GM19043 (cell line): ENCODE results near the gene CCT5.
"Not testable (repeated sequence)": the region's sequence is repeated elsewhere in the genome, so short reads cannot be mapped to it uniquely, and the experiment has no call there.

ENCODE experiments used
- ATAC-seq: cut with Tn5 transposase; IDR thresholded peaks from one replicate; pipeline ENCODE4 v1.9.1; 2021; ENCODE audit warnings: low read depth; ENCODE audit not compliant: unreplicated experiment

Gene CCT5

DNA sequence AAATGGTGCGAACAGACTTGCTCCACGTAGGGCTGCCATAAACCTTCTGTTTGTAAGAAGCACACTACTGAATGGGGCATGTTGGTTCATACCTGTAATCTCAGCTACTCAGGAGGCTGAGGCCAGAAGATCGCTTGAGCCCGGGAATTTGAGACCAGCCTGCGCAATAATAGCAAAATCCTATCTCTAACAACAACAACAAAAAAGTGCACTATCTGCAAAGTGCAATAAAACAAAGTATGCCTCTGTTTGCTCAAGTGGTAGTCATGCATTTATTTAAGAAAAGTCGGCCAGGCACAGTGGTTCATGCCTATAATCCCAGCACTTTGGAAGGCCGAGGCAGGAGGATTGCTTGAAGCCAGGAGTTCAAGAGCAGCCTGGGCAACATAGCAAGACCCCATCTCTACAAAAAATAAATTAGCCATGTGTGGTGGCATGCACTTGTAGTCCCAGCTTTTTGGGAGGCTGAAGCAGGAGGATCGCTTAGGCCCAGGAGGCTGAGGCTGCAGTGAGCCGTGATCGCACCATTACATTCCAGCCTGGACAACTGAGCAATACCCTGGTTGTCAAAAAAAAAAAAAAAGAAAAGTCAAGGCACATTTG, 5.6 kb upstream of the CCT5 start:
- no peak for ATAC-seq

DNA sequence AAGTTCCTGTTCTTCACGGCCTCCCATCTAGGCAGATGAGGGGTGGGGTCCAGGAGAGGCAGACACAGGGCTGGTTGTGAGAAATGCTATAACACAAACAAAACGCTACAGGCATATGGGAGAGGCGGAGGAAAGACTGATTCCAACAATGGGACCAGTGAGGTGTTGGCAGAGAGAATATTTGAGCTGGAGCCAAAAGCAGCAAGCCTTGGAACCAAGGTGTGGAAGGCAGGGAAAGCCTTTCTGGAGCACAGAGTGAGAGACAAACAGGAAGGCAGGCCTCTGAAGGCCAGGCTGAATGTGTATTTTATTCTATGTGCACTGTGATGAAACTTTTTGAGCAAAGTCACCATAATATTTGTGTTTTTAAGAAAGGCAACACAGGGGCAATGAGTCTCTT, 3.3 kb upstream of the CCT5 start:
- no peak for ATAC-seq

DNA sequence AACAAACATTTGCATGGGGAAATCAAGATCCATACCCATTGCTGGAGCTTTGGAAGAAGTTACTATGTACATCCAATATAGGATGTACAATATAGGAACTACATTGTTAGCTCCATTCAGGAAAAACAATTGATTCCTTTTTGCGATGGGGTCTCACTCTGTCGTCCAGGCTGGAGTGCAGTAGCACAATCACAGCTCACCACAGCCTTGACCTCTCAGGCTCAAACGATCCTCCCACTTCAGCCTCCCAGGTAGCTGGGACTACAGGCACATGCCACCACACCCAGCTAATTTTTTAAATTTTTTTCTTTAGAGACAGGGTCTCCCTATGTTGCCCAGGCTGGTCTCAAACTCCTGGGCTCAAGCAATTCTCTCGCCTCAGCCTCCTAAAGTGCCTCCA, 2.9 kb upstream of the CCT5 start:
- not testable (repeated sequence) for ATAC-seq

DNA sequence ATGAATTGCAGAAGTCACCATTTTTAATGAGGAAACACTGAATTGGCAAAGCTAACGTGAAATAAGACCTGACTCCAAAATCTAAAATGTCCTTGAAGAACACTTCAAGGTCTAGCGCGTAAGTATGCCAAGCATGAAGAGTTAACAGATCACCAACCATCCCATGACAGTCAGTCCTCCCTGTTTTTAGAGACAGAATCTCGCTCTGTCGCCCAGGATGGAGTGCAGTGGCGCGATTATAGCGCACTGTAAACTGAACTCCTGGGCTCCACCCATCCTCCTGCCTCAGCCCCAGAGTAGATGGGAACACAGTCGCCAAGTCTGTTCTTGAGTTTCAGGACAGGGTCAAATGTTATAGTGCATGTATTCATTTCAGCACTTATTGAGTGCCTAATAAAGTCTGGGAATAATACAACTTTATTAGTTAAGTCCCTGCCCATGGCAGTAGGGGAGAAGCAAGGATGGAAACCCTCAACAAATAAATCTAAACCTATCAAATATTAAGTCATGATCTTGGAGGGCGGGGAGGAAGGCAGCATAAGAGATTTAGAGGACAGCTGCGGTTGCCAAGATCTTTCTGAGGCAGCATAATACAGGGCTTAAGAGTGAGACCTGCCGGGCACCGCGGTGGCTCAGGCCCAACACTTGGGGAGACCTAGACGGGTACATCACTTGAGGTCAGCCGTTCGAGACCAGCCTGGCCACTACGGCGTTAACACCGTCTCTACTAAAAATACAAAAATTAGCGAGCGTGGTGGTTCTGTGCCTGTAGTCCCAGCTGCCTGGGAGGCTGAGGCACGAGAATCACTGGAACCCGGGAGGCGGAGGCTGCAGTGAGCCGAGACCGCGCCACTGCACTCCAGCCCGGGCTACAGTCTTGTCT, 1.5 kb upstream of the CCT5 start:
- ATAC-seq: peak; percentile 2

DNA sequence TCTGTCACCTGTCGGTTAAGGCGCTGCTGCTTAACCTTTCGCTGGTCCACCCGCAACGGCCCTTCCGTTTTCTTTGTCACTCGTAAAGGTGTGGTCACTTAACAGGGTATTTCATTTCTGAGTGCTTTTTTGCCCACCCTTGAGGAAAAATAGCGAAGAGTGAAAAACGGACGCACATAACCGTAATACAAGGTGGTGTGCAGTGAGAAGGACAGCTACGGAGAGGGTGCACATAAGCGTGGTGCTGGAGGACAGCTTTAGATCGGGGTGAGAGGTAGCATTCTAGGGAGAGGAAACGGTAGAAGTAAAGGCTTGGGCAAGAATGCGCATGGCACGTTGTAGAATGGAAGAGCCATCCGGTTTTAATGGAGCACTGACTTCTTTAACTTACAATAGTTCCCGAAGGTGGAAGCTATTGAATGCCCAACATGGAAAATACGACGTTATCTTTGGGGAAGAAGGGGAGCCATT, 761 bp downstream of the CCT5 start:
- no peak for ATAC-seq

DNA sequence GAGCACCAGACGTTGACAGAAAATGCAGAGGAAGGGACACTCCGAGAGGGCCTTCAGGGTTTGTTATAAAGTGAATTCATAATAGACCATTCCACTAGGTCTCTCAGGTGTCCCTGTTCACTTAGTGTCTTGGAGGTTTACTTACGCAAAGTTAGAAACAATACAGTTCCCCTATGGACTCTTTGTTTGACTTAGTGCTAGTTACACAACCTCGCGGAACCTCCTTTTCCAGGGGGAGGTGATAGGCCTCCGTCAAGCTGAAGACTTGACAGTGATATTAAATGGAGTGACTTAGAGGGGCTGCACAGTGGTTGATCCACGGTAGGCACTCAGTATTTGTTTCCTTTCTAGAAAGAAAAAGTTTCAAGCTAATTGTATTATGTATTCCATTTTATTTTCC, 1.3 kb downstream of the CCT5 start:
- ATAC-seq: no peak

DNA sequence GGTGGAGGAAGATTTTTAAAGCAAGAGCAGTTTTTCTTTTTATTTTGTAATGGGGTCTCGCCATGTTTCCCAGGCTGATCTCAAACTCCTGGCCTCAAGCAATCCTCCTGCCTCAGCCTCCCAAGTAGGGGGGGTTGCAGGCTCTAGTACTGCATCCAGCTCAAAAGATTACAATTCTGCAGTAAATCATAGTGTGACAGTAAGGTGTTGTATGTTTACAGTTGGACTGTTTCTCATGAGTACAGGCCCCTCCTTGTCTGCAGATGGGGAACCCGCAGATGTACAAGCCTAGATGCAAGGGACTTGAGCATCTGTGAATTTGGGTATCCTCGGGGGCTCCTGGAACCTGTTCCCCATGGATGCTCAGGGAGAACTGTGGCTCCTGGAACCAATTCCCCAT, 3.3 kb downstream of the CCT5 start:
- ATAC-seq: no peak

DNA sequence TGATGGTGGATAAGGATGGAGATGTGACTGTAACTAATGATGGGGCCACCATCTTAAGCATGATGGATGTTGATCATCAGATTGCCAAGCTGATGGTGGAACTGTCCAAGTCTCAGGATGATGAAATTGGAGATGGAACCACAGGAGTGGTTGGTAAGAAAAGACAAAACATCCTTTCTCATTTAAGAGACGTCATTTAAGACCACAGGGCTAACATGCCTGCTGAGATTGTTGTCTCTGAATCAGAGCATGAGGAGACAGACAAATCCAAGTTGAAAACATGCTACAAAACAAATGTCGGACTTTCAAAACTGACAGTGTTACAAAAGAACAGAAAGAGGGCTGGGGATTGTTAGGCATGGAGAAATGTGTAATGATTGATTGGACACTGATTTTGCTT, 4.6 kb downstream of the CCT5 start:
- ATAC-seq: no peak

DNA sequence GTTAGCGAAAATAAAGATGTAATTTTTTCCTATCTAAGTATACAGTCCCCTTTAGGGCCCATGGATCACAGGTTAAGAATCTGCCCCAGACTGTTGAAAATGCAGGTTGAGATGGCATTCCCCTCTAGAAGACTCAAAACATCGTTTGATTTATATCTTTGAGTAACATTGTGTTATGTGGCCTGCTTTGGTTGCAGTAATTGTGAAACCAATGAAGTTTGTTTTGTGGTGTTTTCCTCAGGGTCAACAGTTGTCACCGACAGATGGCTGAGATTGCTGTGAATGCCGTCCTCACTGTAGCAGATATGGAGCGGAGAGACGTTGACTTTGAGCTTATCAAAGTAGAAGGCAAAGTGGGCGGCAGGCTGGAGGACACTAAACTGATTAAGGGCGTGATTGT, 7.8 kb downstream of the CCT5 start:
- no peak for ATAC-seq

DNA sequence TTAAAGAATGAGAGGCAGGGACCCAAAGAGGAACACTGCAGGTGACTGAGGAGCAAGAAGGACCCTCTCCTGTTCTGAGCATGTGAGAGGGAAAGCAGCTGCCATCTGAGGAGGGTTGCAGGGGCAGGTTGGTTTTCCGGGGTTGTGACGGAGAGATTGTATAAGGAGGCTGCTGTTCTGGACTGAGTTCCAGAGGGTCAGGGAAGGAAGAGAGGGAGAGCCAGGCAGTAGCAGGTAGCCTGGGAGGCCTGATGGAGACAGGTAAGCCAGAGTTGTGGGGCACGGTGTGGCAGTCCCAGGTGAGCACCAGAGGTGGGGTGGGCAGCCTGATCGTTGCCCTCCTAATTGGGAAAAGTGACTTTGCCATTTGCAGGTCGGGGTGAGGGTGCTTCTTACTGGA, 9.8 kb downstream of the CCT5 start:
- no peak for ATAC-seq

DNA sequence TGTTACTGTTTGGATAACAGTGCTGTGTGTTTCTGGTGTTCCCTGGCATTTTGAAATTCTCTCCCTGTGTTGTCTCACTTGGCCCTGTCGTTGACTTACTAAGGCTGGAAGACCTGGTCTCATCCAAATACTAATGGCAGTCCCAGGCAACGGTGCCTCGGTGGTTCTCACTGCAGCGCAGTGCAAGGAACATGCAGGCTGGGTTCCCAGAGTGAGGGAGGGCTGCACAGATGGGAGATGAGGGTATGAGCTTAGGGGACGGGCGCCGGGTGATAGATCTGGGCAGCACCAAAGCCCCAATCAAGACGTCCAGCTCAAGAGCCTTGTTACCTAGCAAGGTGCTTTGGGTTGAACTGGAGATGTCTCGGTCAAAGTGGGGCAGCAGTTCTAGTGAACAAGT, 11.0 kb downstream of the CCT5 start:
- ATAC-seq: no peak

DNA sequence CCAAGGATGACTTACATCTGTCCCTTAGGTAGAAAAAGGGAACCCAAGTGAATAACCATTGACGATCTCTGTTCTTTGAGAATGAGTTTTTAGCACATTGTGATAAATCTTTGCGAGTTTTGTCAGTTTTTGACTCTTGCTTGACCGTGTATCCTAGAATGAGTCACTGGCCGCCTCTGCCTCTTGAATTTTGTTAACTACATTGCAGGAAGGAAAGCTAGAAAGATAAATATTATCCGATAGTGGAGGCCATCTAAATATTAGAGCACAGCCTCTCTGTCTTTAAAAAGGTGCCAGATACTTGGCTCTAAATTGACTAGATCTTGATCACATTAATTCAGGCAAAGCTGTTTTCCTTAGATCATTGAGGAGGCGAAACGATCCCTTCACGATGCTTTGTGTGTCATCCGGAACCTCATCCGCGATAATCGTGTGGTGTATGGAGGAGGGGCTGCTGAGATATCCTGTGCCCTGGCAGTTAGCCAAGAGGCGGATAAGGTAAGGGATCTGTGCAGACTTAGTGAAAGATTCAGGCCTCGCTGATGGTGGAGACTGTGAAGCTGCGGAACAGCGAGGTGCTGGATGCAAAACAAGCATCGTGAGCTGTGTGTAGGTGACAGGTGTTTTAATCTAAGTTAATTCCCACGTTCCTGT, 12.2 kb downstream of the CCT5 start:
- ATAC-seq: no peak

DNA sequence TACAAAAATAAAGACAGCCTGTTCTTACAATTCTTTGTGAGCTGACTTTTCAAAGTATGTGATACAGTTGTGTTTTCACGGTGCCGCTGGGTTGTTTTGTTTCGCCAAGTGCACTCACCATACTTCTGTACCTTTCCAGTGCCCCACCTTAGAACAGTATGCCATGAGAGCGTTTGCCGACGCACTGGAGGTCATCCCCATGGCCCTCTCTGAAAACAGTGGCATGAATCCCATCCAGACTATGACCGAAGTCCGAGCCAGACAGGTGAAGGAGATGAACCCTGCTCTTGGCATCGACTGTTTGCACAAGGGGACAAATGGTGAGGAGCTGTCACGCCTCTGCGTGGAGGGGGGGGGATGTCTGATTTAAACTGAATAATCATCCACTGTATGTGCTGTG, 12.9 kb downstream of the CCT5 start:
- no peak for ATAC-seq

DNA sequence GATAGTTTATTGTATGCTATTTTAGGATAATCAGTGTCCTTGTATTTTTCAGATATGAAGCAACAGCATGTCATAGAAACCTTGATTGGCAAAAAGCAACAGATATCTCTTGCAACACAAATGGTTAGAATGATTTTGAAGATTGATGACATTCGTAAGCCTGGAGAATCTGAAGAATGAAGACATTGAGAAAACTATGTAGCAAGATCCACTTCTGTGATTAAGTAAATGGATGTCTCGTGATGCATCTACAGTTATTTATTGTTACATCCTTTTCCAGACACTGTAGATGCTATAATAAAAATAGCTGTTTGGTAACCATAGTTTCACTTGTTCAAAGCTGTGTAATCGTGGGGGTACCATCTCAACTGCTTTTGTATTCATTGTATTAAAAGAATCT, 14.5 kb downstream of the CCT5 start:
- ATAC-seq: no peak

DNA sequence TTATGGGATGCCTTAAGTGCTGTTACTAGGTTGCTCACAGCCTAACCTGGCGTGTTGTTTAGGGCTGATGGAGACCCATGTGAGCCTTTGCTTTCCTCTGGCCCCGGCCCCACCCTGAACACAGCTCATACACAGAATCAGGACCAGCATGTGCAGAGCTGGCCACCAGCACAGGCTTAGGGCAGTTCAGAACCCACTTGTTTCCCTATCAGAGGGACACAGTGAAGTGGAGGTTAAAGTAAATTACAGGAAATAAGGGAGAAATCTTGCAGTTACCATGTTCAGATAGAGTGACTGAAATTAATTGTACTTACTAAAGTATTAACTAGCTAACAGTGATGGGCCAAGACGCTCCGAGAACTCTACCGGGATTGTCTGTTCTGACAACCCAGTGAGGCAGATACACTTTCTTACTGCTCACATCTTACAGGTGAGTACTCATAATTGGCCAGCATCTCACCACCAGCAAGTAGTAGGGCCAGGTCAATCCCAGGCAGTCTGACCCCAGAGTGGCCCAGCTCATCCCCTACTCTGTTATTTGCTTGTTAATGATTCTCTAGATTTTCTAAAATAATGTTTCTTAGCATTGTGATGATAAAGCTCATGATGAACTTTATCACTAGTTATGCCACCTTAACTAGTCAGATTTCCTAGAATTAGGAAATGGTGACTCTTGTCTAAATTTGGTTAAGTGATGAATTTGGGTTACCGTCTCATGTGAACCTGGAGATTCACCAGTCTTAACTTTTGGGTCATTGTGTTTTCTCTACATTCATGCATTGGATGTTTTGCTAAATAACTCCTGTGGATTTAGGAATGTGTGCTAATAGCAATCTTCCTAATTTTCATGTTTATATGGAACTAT, 15.4 kb downstream of the CCT5 start:
- ATAC-seq: no peak

DNA sequence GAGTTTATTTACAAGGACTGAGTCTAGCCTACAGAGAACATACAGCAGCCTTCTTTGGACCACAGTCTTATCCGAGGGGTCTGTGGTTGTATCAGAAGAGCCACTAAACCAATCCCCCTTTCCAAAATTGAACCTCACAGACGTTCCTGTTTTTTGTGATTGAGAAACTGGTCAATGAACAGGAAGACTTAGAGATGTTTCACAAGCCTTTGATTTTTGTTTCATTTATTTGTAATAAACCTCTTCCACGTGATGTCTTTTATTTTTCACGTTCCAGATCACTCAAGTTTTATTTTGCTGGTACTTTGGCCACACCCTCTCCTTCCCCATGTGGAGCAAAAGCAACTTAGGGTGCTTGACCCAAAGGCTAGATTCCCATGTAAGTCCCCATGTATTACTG, 16.1 kb downstream of the CCT5 start:
- no peak for ATAC-seq

DNA sequence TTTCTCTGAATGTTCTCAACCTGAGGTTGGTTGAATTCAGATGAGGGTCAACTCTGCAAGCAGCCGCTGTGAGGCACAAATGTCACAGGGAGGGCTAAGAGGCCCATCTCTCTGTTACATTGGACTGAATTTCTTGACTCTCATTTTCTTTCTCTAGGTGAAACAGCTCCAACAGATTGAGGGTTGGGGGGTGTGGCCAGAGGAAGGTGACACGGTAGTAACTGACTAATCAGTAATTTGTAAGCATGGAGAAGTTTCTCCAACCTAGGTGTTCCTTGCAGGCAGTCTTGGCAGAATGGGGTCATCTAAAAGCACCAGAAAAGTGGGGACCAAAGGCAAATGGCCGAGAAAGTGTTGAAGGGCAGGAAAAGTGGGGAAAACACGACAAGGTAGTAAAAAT, 16.8 kb downstream of the CCT5 start:
- ATAC-seq: no peak

DNA sequence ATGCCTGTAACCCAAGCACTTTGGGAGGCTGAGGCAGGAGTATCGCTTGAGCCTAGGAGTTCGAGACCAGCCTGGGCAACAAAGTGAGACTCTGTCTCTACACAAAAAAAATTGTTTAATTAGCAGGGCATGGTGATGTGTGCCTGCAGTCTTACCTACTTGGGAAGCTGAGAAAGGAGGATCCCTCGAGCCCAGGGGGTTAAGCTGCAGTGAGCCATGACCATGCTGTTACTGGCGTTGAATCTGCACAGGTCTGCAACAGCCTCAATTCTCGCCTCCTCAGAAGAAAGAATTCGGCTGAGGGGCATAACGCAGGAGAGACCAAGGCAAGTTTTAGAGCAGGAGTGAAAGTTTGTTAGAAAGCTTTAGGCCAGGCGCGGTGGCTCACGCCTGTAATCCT, 18.0 kb downstream of the CCT5 start:
- ATAC-seq: no peak

DNA sequence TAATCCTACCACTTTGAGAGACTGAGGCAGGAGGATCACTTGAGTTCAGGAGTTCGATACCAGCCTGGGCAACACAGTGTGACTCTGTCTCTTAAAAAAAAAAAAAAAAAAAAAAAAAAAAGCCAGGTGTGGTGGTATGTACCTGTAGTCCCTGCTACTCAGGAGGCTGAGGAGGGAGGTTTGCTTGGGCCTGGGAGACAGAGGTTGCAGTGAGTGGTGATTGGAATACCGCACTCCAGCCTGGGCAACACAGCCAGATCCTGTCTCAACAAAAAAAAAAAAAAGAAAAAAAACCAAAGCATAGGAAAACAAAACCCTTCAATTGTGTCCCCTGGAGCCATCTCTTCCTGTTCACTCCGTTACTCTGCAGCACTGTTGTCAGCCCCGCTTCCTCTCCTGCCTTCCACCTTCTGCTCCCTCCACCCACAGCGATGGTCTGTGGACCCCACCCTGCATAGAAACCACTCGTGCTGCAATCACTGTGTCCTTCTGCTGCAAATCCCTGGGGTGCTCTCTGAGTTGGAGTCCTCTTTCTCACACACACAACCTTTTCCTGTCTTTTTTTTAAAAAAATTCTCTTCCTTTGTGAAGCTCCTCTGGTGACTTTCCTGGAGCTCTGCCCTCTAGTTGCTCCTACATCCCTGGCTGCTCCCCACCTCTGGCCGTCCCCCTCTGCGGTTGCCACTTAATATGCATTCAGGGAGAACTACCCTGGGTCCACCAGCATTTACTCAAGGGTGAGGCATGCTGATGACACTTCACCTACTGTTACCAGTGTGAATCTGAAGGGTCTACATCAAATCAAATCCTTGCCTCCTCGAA, 22.2 kb downstream of the CCT5 start:
- ATAC-seq: no peak

DNA sequence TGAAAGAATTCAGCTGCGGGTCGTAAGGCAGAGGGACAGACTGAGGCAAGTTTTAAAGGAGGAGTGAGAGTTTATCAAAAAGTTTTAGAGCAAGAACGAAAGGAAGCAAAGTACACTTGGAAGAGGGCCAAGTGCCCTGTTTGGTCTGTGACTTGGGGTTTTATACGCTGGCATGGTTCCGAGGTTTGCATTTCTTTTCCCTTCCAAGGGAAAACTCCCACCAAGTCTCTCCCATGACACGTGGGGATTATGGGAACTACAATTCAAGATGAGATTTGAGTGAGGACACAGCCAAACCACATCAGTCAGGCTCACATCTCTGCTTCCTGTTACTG, 22.8 kb downstream of the CCT5 start:
- ATAC-seq: not testable (repeated sequence)
